Prostate gland (tissue), 2 donors: ENCODE results near the gene HIVEP2. TPM values are rescaled to one million over a fixed set of nuclear protein-coding genes. Genes with fewer than 3 reads are reported as not detected.

Experiments used
- DNase-seq: peaks from one replicate; pipeline ENCODE4 v3.0.0-alpha.2; 2019; ENCODE audit warnings: low spot score
- H3K27ac ChIP-seq, 2 donors: fragments of 200-600 bp; sonication (generic); 2 replicates each; pipeline ENCODE4 v1.5.1; 2017 to 2019
- H3K27me3 ChIP-seq: fragments of 200-600 bp; sonication (generic); replicated peaks from 2 replicates; pipeline ENCODE4 v1.5.1; 2019; ENCODE audit not compliant: insufficient read depth
- H3K36me3 ChIP-seq, 2 donors: fragments of 200-600 bp; sonication (generic); 1 replicate in 1 of 2; 2 replicates in 1 of 2; pipeline versions ENCODE4 v1.5.1 to v1.8.1; 2017 to 2019
- H3K4me1 ChIP-seq: fragments of 200-600 bp; sonication (generic); replicated peaks from 2 replicates; pipeline ENCODE4 v1.5.1; 2019
- H3K4me3 ChIP-seq, 2 donors: fragments of 200-600 bp; sonication (generic); 2 replicates each; pipeline ENCODE4 v1.5.1; 2017 to 2019
- H3K9me3 ChIP-seq: fragments of 200-600 bp; sonication (generic); 2 replicates; pipeline ENCODE4 v1.5.1; 2017
- CTCF ChIP-seq, 4 experiments: fragments of 200-600 bp in 2 of 4; fragments of 450-650 bp in 2 of 4; sonication (generic) in 2 of 4; IDR thresholded peaks; 1 replicate in 3 of 4; 2 replicates in 1 of 4; pipeline ENCODE4 v1.5.1; 2016 to 2019; ENCODE audit warnings: antibody characterized with exemption in 4 of 4, mild to moderate bottlenecking in 2 of 4, moderate library complexity in 2 of 4
- POLR2A ChIP-seq: fragments of 450-650 bp; IDR thresholded peaks from one replicate; pipeline ENCODE4 v1.6.1; 2016; ENCODE audit warnings: antibody characterized with exemption, mild to moderate bottlenecking
- POLR2AphosphoS5 ChIP-seq: sonication (generic); formaldehyde crosslinking; IDR thresholded peaks from one replicate; pipeline ENCODE4 v1.6.1; 2017; ENCODE audit warnings: antibody characterized with exemption
- WGBS: methylation state at CpG from one replicate; pipeline ENCODE4 v1.1.5; 2018; 5-methylcytosine and 5-hydroxymethylcytosine counted together
- intact Hi-C: fragments of 100-400 bp; cut with DNase I; formaldehyde crosslinking; loops from one replicate; pipeline ENCODE4 v1.14.2; 2022
- total RNA-seq, 2 donors: library from RNA; depleted of rRNA; stranded (reverse); fragments of >200 nt; gene quantifications; one replicate each; pipeline ENCODE4 v1.1.0, GENCODE V29; 2016

Gene HIVEP2
- total RNA-seq, 2 donors from 2014 or later = 15.8 to 19.3 TPM

GRCh38 chr6:142886431-142887170 lies 58.4 kb downstream of the HIVEP2 start:
- Histone ChIP-seq H3K36me3 (no peaks in the 10 kb centered on the region), H3K27ac (no peak overlapping the region), H3K4me3 (no peak overlapping the region), H3K9me3 (no peaks in the 10 kb centered on the region), H3K4me1 (no peaks in the 10 kb centered on the region), H3K27me3 (no peaks in the 10 kb centered on the region)
- intact Hi-C loops = loop anchor here (5.0 to 10.0 kb wide), 2 partner anchors 56 to 192 kb away; no protein-coding TSS in a partner anchor
- no peak for DNase-seq
- WGBS = 26% methylated on average over 4 of the region's 4 CpGs
- TF ChIP-seq POLR2A (no peak), POLR2AphosphoS5 (peak; percentile 32), CTCF (IDR thresholded peaks at IDR 0.05) (peak in 3 of 4 experiments; percentile 34 to 47 (median 46))

- DNase-seq = peak; percentile 40
- intact Hi-C loops = loop anchor here (5.0 to 10.0 kb wide), 2 partner anchors 57 to 191 kb away; no protein-coding TSS in a partner anchor
- Histone ChIP-seq H3K27me3 (no peaks in the 10 kb centered on the region), H3K4me1 (no peaks in the 10 kb centered on the region), H3K4me3 (peak overlapping the region in 1 of 2 donors; percentile 11), H3K36me3 (no peaks in the 10 kb centered on the region), H3K9me3 (no peaks in the 10 kb centered on the region), H3K27ac (peak overlapping the region; percentile 13 to 41)
- 18% methylated on average over 10 of the region's 10 CpGs for whole genome bisulfite sequencing
- TF ChIP-seq POLR2AphosphoS5 (peak; percentile 73), POLR2A (no peak)
Measured at GRCh38 chr6:142885182-142885867, 59.7 kb downstream of the HIVEP2 start.

- H3K27me3 ChIP-seq = no peaks in the 10 kb centered on the region
- TF ChIP-seq POLR2A (no peak), CTCF (IDR thresholded peaks at IDR 0.05) (no peak), POLR2AphosphoS5 (no peak)
- intact Hi-C loops = loop anchor here (5.0 to 10.0 kb wide), 2 partner anchors 58 to 190 kb away; no protein-coding TSS in a partner anchor
- H3K9me3 ChIP-seq = no peaks in the 10 kb centered on the region
- H3K4me3 ChIP-seq = peak overlapping the region in 1 of 2 donors; percentile 11
- H3K36me3 ChIP-seq = no peaks in the 10 kb centered on the region
- H3K27ac ChIP-seq = no peak overlapping the region
- no peaks in the 10 kb centered on the region for H3K4me1 ChIP-seq
- WGBS = 40% methylated on average over 8 of the region's 8 CpGs
- no peak for DNase-seq
Measured at GRCh38 chr6:142884214-142885035, 60.6 kb downstream of the HIVEP2 start.

GRCh38 chr6:142883011-142883410 lies 62.0 kb downstream of the HIVEP2 start:
- WGBS = 54% methylated on average over 3 of the region's 3 CpGs

More at GRCh38 chr6:142883011-142883410, 62.0 kb downstream of the HIVEP2 start:
- no peaks in the 10 kb centered on the region for H3K27me3 ChIP-seq
- H3K4me3 ChIP-seq = no peak overlapping the region
- no peaks in the 10 kb centered on the region for H3K4me1 ChIP-seq
- H3K27ac ChIP-seq = no peak overlapping the region
- no peak for DNase-seq
- no peaks in the 10 kb centered on the region for H3K36me3 ChIP-seq
- TF ChIP-seq POLR2AphosphoS5 (no peak), POLR2A (no peak), CTCF (IDR thresholded peaks at IDR 0.05) (no peak)
- intact Hi-C loops = loop anchor here (10.0 kb wide), 1 partner anchor 188 kb away; no protein-coding TSS in a partner anchor
- no peaks in the 10 kb centered on the region for H3K9me3 ChIP-seq
